Measurements from ENCODE around the gene CUL4A.

CUL4A gene

GRCh38 chr13:113190181-113190580 lies 19.2 kb upstream of the CUL4A start:
- Histone ChIP-seq H3K9me3 (ENCODE audit: control insufficient read depth, insufficient read depth, low read depth, low read length) (no peaks in the 10 kb centered on the region), H3K4me1 (ENCODE audit: control insufficient read depth, insufficient read depth, low read length) (no peaks in the 10 kb centered on the region), H3K27ac (ENCODE audit: extremely low read depth, low read depth, low read length) (no peak overlapping the region), H3K4me3 (ENCODE audit: low read depth, low read length) (no peak overlapping the region), H3K36me3 (ENCODE audit: control insufficient read depth in 2 of 2, insufficient read depth in 1 of 2, low read length in 2 of 2) (peaks cover 10 to 68% of the 10 kb centered on the region in 2 experiments)
- peak; percentile 75 for TF ChIP-seq PRDM1 (tag by site-specific recombination; IDR thresholded peaks at IDR 0.05)
- no peak for TF ChIP-seq ZNF2 (tag by site-specific recombination; IDR thresholded peaks at IDR 0.05)
- ChIA-PET CTCF (no interaction called here), POLR2A (interaction anchor here (0.6 kb wide), 1 partner anchor 277 kb away, joined by 3 read pairs; no protein-coding TSS in a partner anchor)

DNA sequence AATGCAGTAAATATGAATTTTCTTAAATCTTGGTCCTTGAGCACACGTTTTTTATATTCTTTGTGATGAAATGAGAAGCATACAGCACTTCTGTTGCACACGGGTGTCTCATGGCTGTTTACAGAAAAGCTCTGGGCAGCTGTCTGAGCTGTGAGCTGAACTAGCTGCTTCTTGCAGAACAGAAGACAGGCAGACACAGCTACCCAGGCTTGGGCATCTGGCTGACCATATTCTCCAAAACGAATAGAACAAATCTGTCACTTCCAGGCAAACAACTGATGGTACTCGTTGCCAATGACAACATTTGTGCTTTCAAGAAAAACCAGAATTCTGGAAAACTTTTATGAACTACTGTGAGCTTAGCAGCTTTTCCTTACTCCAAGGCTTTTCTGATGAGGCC lies 17.1 kb upstream of the CUL4A start:
- H3K9me3 ChIP-seq (ENCODE audit: control insufficient read depth, insufficient read depth, low read depth, low read length) = no peaks in the 10 kb centered on the region
- H3K27ac ChIP-seq (ENCODE audit: extremely low read depth, low read depth, low read length) = no peak overlapping the region
- H3K4me3 ChIP-seq (ENCODE audit: low read depth, low read length) = no peak overlapping the region
- no peaks in the 10 kb centered on the region for H3K4me1 ChIP-seq (ENCODE audit: control insufficient read depth, insufficient read depth, low read length)
- H3K36me3 ChIP-seq (ENCODE audit: control insufficient read depth in 2 of 2, insufficient read depth in 1 of 2, low read length in 2 of 2) = peaks cover 20 to 75% of the 10 kb centered on the region in 2 experiments
- ChIA-PET POLR2A (interaction anchor here (1.0 kb wide), 1 partner anchor 16 kb away, joined by 3 read pairs; the partner anchor contains the start of gene PCID2), CTCF (no interaction called here)
- TF ChIP-seq ZNF248 (tag by site-specific recombination; IDR thresholded peaks at IDR 0.05) (no peak), ZBTB21 (tag by site-specific recombination; IDR thresholded peaks at IDR 0.05) (no peak), ZNF19 (tag by site-specific recombination; IDR thresholded peaks at IDR 0.05; ENCODE audit: low read depth) (no peak), ZNF629 (tag by site-specific recombination; IDR thresholded peaks at IDR 0.05) (no peak), ZNF391 (tag by site-specific recombination; IDR thresholded peaks at IDR 0.05; ENCODE audit: borderline replicate concordance, low read depth) (no peak), ZSCAN16 (tag by site-specific recombination; IDR thresholded peaks at IDR 0.05) (no peak), ZNF426 (tag by site-specific recombination; IDR thresholded peaks at IDR 0.05) (no peak), ZNF366 (tag by site-specific recombination; conservative IDR thresholded peaks at IDR 0.05) (no peak), ZNF121 (tag by site-specific recombination; IDR thresholded peaks at IDR 0.05) (no peak), IKZF3 (tag by site-specific recombination; IDR thresholded peaks at IDR 0.05) (no peak), HIC1 (tag by site-specific recombination; IDR thresholded peaks at IDR 0.05) (no peak), ZBTB1 (tag by site-specific recombination; IDR thresholded peaks at IDR 0.05) (no peak), MZF1 (tag by site-specific recombination; IDR thresholded peaks at IDR 0.05; ENCODE audit: borderline replicate concordance) (no peak), KLF16 (tag by site-specific recombination; IDR thresholded peaks at IDR 0.05) (no peak), ZNF169 (tag by site-specific recombination; IDR thresholded peaks at IDR 0.05) (no peak)
- TF ChIP-seq, protein P1, sequence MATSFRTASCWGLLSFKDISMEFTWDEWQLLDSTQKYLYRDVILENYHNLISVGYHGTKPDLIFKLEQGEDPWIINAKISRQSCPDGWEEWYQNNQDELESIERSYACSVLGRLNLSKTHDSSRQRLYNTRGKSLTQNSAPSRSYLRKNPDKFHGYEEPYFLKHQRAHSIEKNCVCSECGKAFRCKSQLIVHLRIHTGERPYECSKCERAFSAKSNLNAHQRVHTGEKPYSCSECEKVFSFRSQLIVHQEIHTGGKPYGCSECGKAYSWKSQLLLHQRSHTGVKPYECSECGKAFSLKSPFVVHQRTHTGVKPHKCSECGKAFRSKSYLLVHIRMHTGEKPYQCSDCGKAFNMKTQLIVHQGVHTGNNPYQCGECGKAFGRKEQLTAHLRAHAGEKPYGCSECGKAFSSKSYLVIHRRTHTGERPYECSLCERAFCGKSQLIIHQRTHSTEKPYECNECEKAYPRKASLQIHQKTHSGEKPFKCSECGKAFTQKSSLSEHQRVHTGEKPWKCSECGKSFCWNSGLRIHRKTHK (tag by site-specific recombination; IDR thresholded peaks at IDR 0.05) = no peak
- TF ChIP-seq, protein P2, sequence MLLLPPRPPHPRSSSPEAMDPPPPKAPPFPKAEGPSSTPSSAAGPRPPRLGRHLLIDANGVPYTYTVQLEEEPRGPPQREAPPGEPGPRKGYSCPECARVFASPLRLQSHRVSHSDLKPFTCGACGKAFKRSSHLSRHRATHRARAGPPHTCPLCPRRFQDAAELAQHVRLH (tag by site-specific recombination; IDR thresholded peaks at IDR 0.05) = no peak

DNA sequence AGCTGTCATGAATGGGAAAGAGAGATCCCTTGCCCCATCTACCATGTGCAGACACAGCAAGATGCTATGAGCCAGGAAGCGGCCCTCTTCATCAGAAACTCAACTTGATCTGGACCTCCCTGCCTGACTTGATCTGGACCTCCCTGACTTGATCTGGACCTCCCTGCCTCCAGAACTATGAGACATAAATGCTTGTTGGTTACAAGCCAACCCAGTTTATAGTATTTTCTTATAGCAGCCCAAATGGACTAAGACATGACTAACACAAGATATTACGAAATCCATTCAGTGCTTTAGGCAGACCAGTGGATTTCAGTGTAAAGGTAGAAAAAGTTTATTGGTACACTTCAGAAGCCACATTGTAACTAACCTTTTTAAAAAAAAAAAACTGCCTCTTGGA lies 16.5 kb upstream of the CUL4A start:
- no peak overlapping the region for H3K4me3 ChIP-seq (ENCODE audit: low read depth, low read length)
- POLR2A ChIA-PET = interaction anchor here (1.0 kb wide), 1 partner anchor 16 kb away, joined by 3 read pairs; the partner anchor contains the start of gene PCID2
- no peaks in the 10 kb centered on the region for H3K4me1 ChIP-seq (ENCODE audit: control insufficient read depth, insufficient read depth, low read length)
- H3K9me3 ChIP-seq (ENCODE audit: control insufficient read depth, insufficient read depth, low read depth, low read length) = no peaks in the 10 kb centered on the region
- no peak overlapping the region for H3K27ac ChIP-seq (ENCODE audit: extremely low read depth, low read depth, low read length)
- CTCF ChIA-PET = no interaction called here
- H3K36me3 ChIP-seq (ENCODE audit: control insufficient read depth in 2 of 2, insufficient read depth in 1 of 2, low read length in 2 of 2) = peaks cover 20 to 81% of the 10 kb centered on the region in 2 experiments
- TF ChIP-seq GFI1B (tag by site-specific recombination; IDR thresholded peaks at IDR 0.05) (no peak), GLI2 (tag by site-specific recombination; IDR thresholded peaks at IDR 0.05; ENCODE audit: borderline replicate concordance, low read depth) (no peak), ZNF623 (tag by site-specific recombination; IDR thresholded peaks at IDR 0.05) (no peak), ZBTB20 (tag by site-specific recombination; IDR thresholded peaks at IDR 0.05) (no peak), ZNF639 (tag by site-specific recombination; IDR thresholded peaks at IDR 0.05) (no peak), ZBTB17 (tag by site-specific recombination; IDR thresholded peaks at IDR 0.05) (no peak), HOXA7 (CRISPR knock-in tag; IDR thresholded peaks at IDR 0.05; ENCODE audit: borderline replicate concordance) (no peak), ZNF16 (tag by site-specific recombination; IDR thresholded peaks at IDR 0.05; ENCODE audit: low read depth) (no peak), ZNF274 (IDR thresholded peaks at IDR 0.05; ENCODE audit: low read length) (no peak), ZNF274 (tag by site-specific recombination; IDR thresholded peaks at IDR 0.05; ENCODE audit: borderline replicate concordance) (no peak)
- TF ChIP-seq, protein P2 (tag by site-specific recombination; IDR thresholded peaks at IDR 0.05) = no peak
